Measurements from ENCODE around the gene MTNR1B. TPM values are rescaled to one million over a fixed set of nuclear protein-coding genes. Genes with fewer than 3 reads are reported as not detected.

Gene MTNR1B
- total RNA-seq, 4 donors from 2014 or later = not detected

- H3K4me3 ChIP-seq = no peak overlapping the region
- H3K9me3 ChIP-seq = no peaks in the 10 kb centered on the region
- H3K27ac ChIP-seq = no peak overlapping the region
- no peaks in the 10 kb centered on the region for H3K4me1 ChIP-seq
- TF ChIP-seq CTCF (IDR thresholded peaks at IDR 0.05) (no peak), POLR2A (IDR thresholded peaks at IDR 0.05) (no peak)
- H3K36me3 ChIP-seq = no peaks in the 10 kb centered on the region
- intact Hi-C loops (cut with DNase I; ENCODE audit: low total_unique reads) = no loop called here
- DNase-seq = no peak
- H3K27me3 ChIP-seq = no peaks in the 10 kb centered on the region
Measured at GRCh38 chr11:93028960-93029522, 59.6 kb downstream of the MTNR1B start.

GRCh38 chr11:93031386-93031785 is 61.9 kb downstream of the MTNR1B start:
- no peaks in the 10 kb centered on the region for H3K36me3 ChIP-seq
- H3K4me3 ChIP-seq = no peak overlapping the region
- TF ChIP-seq CTCF (IDR thresholded peaks at IDR 0.05) (no peak), POLR2A (IDR thresholded peaks at IDR 0.05) (no peak)
- H3K27me3 ChIP-seq = no peaks in the 10 kb centered on the region
- no peak overlapping the region for H3K27ac ChIP-seq
- intact Hi-C loops (cut with DNase I; ENCODE audit: low total_unique reads) = no loop called here
- no peaks in the 10 kb centered on the region for H3K9me3 ChIP-seq
- no peak for DNase-seq
- H3K4me1 ChIP-seq = no peaks in the 10 kb centered on the region

Small RNA genes within 50 kb of the gene (small RNA-seq; reads per million reads assigned to genes)
- not detected for gene SNRPGP16

Other genes with a start within 250 kb of the MTNR1B start
- 10 to 100 TPM; 24.5 to 49.4 (median 29.4) TPM for gene SLC36A4, start 228.3 kb downstream of the MTNR1B start, total RNA-seq